NCI-H1436 (cell line): ENCODE data around the gene SPATA2L.

Experiments
- DNase-seq: peaks from one replicate; lab custom pipeline; 2025; lab: John Stamatoyannopoulos, UW

SPATA2L gene

DNA sequence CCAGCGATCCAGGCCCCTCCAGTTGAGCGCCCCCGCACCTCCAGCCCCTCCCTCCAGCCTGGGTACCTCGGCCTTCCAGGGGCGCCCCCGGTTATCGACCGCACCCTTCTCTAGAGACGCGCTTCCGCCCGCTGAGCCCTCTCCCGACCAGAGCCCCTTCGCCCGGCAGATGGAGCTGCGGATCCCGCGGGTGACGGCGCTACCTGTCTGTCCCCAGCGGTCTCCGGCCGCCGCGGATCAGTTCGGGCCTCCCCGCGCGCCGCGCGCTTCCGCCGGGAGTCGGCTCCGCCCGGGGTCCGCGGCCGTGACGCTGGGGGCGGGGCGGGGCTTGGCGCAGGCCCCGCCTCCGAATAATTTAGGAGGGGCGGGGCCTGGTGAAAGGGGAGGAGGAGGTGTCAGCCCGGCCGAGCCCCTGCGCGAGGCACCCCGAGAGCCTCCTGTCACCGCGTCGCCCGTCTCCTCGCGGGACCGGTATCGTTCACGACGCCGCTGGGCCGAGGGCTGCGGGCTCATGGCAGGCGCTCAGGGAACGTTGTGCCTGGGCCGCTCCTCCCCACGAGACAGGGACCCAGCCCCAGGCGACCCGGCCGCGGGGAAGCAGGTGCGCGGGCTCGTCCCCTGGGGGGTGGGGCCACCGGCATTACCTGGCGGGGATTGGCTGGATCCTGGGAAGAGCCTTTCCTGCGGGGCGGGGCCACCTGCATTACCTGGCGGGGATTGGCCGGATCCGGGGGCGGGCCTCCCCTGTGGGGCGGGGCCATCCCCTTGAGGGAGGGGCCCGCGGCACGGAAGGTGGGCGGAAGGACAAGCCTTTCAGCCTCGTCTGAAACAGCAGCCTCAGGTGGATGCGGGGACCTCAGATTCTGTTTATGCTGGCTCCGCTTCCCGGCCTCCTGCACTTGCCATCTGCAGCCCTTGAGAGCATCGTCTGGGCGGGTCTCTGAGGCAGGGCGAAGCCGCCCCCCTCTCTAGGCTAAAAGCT lies at the start of gene SPATA2L:
SPATA2L (minus strand) TSS at position 281 of the 982 bp plus-strand sequence. CDS start 473 bp downstream, outside the sequence.
- DNase-seq = peak; percentile 97

- no peak for DNase-seq
Observed at GRCh38 chr16:89749637-89750036, 48.1 kb upstream of the SPATA2L start.

- DNase-seq = no peak
Observed at GRCh38 chr16:89748921-89749320, 47.4 kb upstream of the SPATA2L start.

GRCh38 chr16:89748076-89748475 lies 46.6 kb upstream of the SPATA2L start:
- no peak for DNase-seq

- no peak for DNase-seq
Observed at GRCh38 chr16:89746043-89746442, 44.5 kb upstream of the SPATA2L start.

- DNase-seq = no peak
Observed at GRCh38 chr16:89744813-89745212, 43.3 kb upstream of the SPATA2L start.

GRCh38 chr16:89742948-89743347 lies 41.4 kb upstream of the SPATA2L start:
- DNase-seq = no peak

DNA sequence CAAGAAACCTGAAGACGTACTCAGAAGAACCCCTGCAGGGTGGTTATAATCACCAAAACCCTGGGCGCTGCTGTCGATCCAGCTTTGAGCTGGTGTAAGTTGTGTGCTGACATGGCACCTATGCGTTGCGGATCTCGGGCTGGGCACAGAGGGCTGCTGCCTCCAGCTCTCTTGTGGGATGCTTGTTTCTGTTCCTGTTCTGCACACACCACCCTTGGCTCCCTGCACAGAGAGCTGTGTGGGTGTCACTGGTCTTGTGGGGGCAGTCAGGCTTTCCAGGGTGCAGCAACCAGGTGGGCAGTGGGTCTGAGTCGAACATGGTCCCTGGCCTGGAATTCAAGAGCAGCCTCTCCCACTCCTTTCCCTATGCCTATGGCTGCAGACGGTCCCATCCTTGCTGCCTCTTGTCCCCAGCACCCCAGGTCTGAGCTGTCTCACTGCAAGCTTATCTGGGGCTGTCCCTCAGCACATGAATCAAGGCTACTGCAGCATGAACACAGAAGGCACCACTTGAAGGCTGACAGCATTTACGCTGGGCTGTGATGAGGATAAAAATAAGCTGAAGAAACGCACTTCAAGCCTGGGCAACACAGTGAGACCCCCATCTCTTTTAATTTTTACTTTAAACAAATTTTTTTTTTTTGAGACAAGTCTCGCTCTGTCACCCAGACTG lies 40.0 kb upstream of the SPATA2L start:
- DNase-seq = no peak

DNA sequence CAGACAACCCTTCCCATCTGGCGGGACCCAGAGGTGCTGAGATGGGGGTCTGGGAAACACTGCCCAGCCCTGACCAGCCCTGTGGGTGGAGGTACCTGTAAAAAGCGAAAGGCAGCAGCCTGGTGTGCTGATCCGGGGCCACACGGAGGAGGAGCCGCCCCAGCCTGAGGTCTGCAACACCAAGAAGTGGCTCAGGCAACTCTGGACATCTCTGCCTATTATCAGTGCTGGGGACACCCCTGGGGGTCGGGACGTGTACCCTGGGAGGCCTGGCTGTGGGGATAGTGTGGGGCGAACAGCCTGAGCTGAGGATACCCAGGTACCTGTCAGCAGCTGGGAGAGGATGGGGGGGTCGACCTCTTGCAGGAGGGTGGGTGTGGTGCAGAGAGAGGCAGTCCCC lies 37.9 kb upstream of the SPATA2L start:
- DNase-seq = no peak

DNA sequence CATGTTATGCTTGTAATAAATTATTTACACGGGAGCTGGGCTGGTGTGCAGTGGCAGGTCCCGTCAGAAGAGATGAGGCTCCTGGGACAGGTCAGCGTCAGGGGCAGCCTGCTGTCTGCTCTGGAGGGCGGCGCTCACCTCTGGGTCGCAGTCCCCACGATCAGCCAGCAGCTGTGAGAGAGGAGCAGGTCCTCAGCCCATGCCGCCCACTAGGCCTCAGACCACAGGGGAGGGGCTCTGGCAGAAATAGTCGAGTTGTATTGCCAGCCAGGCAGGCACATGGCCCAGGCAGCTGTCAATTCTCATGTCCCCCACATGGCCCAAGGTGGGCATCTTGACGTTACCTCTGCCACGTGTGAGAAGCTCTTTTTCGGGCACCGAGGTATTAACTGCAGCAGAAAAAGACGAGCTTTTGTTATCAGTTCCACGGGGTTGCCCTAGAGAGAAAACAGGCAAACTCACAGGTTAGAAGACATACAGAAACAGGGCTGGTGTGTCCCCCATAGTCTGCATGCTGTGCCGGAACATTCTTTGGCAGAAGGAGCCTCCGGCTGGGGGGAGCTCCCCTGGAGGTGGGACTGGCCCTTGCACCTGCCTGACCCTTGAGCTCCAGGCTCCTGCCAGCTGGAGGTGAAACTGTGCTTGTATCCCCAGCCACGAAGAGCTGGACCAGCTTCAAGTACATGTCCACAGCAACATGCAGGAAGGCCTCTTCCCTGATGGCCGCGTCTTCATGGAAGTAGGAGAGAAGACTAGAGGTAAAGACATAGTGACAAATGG lies 37.2 kb upstream of the SPATA2L start:
- DNase-seq = no peak

DNA sequence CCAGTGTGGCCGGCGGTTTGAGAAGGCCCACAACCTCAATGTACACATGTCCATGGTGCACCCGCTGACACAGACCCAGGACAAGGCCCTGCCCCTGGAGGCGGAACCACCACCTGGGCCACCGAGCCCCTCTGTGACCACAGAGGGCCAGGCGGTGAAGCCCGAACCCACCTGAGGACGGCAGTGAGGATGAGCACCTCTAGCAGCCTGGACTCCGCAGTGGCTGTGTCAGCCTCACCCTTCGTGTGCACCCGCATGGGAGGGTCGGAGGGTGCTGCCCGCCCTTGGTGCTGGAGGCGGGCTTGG lies 36.5 kb upstream of the SPATA2L start:
- no peak for DNase-seq

GRCh38 chr16:89737341-89738071 lies 36.0 kb upstream of the SPATA2L start:
- DNase-seq = no peak

GRCh38 chr16:89736554-89736953 lies 35.0 kb upstream of the SPATA2L start:
- DNase-seq = no peak

DNA sequence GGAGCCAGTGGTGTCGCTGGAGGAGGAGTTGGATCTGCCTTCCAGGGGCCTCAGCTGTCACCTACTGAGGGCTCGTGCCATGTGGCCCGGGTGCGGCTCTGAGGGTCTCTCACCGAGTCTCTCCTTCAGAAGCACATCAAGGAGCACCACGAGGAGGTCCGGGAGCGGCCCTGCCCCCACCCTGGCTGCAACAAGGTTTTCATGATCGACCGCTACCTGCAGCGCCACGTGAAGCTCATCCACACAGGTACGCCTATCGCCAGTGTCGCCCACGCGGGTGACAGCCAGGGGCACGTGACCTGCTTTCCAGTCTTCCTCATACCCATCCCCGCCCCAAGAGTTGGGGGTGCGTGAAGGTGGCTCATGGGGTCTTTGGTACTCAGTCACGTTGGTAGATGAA lies 32.3 kb upstream of the SPATA2L start:
- no peak for DNase-seq

DNA sequence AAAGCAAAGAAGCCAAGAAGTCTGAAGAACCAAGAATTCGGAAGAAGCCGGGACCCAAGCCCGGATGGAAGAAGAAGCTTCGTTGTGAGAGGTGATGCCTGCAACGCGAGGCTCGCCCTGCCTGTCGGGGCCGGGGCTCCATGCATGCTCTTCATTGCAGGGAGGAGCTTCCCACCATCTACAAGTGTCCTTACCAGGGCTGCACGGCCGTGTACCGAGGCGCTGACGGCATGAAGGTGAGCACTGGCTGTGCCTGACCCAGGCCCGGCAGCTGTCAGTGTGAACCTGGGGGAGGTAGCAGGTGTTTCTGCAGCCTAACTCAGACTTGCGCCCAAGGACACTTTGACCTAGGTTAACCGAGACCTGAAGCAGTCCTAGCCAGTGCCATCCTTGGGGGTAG lies 31.8 kb upstream of the SPATA2L start:
- DNase-seq = no peak

DNA sequence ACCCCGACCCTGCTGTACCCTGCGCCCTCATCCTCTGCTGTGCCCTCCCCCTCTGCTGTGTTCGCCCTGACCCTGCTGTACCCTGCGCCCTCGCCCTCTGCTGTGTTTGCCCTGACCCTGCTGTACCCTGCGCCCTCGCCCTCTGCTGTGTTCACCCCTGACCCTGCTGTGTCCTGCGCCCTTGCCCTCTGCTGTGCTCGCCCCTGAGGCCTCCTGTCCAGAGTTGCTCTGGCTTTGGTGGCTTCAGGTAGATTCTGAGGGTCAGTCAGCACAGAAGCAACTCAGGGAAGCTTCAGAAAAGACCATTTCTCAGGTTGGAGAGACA lies 31.4 kb upstream of the SPATA2L start:
- DNase-seq = no peak

DNA sequence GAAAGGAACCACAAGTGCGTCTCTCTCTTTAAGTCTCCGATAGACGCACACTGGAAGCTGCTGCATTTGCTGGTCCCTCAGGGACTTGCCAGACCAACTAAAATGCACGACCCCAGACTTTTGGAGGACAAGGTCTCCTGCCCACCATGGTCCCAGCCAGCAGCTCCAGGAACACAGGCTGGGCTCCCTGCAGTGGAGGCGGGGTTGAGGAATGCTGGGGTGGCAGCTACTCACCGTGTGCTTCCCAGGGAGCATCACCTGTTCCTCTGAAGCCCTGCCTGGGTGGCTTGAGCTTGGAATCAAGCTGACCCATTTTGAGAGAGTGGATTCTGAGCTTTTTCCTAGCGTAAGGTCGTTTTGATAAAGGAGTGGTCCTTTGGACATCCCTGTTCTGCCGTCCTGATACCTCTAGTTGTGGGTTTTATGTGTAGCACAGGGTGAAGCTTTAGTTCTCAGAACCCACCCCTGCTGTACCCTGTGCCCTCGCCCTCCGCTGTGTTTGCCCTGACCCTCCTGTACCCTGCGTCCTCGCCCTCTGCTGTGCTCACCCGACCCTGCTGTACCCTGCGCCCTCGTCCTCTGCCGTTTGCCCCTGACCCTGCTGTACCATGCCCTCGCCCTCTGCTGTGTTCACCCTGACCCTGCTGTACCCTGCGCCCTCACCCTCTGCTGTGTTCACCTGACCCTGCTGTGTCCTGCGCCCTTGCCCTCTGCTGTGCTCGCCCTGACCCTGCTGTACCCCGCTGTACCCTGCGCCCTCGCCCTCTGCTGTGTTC lies 30.8 kb upstream of the SPATA2L start:
- DNase-seq = no peak

- DNase-seq = no peak
Observed at GRCh38 chr16:89730610-89731234, 29.2 kb upstream of the SPATA2L start.

- no peak for DNase-seq
Observed at GRCh38 chr16:89729863-89730593, 28.5 kb upstream of the SPATA2L start.

- no peak for DNase-seq
Observed at GRCh38 chr16:89729293-89729692, 27.8 kb upstream of the SPATA2L start.
